DND-41 (cell line): ENCODE data around the gene ANTXR2.

Experiments used
- ATAC-seq: fragments of 200-7000 bp; cut with Tn5 transposase; 3 replicates; pipeline ENCODE4 v1.9.1; 2021; ENCODE audit warnings: low read depth; ENCODE audit not compliant: insufficient read depth
- DNase-seq: peaks from one replicate; pipeline ENCODE4 v3.0.0-alpha.2; 2020
- H2AFZ ChIP-seq: 2 replicates; pipeline ENCODE4 v1.6.0; 2012; ENCODE audit warnings: low read depth, low read length
- H3K27ac ChIP-seq: 2 replicates; pipeline ENCODE4 v1.5.1; 2012; ENCODE audit warnings: low read length, inconsistent platforms
- H3K27me3 ChIP-seq: fragments of 200-600 bp; sonication (generic); 2 replicates; pipeline ENCODE4 v1.6.0; 2012; ENCODE audit warnings: low read length, mild to moderate bottlenecking, inconsistent platforms; ENCODE audit not compliant: insufficient read depth, poor library complexity
- H3K36me3 ChIP-seq: 2 replicates; pipeline ENCODE4 v1.5.1; 2012; ENCODE audit warnings: low read length, inconsistent platforms; ENCODE audit not compliant: insufficient read depth
- H3K4me1 ChIP-seq: 2 replicates; pipeline ENCODE4 v1.5.1; 2012; ENCODE audit warnings: mild to moderate bottlenecking, low read length; ENCODE audit not compliant: insufficient read depth
- H3K4me2 ChIP-seq: 2 replicates; pipeline ENCODE4 v1.6.0; 2012; ENCODE audit warnings: mild to moderate bottlenecking, moderate library complexity, low read length, inconsistent platforms; ENCODE audit not compliant: insufficient read depth
- H3K4me3 ChIP-seq, 2 experiments: fragments of 200-600 bp in 1 of 2; shearing (Covaris generic) in 1 of 2; 2 replicates each; pipeline ENCODE4 v1.5.1; 2012 to 2016; ENCODE audit warnings: inconsistent platforms in 2 of 2, low read length in 2 of 2, mild to moderate bottlenecking in 2 of 2, low read depth in 1 of 2, moderate library complexity in 1 of 2
- H3K79me2 ChIP-seq: 2 replicates; pipeline ENCODE4 v1.6.0; 2012; ENCODE audit warnings: low read length, inconsistent platforms; ENCODE audit not compliant: insufficient read depth
- H3K9ac ChIP-seq: 2 replicates; pipeline ENCODE4 v1.6.0; 2012; ENCODE audit warnings: low read depth, mild to moderate bottlenecking, inconsistent platforms, low read length, moderate library complexity
- H3K9me3 ChIP-seq: 2 replicates; pipeline ENCODE4 v1.5.1; 2012; ENCODE audit warnings: low read length, moderate library complexity, mild to moderate bottlenecking, inconsistent platforms; ENCODE audit not compliant: insufficient read depth, severe bottlenecking
- H4K20me1 ChIP-seq: 2 replicates; pipeline ENCODE4 v1.6.0; 2012; ENCODE audit warnings: low read length; ENCODE audit not compliant: insufficient read depth
- CTCF ChIP-seq: IDR thresholded peaks from 2 replicates; pipeline ENCODE4 v1.5.1; 2012; ENCODE audit warnings: borderline replicate concordance, low read length, moderate library complexity, mild to moderate bottlenecking; ENCODE audit not compliant: poor library complexity, severe bottlenecking; ENCODE audit errors: extremely low read depth
- EZH2 ChIP-seq: IDR thresholded peaks from 3 replicates; pipeline ENCODE4 v1.6.1; 2012; ENCODE audit warnings: borderline replicate concordance, low read depth, mild to moderate bottlenecking, moderate library complexity, low read length, inconsistent platforms; ENCODE audit not compliant: severe bottlenecking

The ANTXR2 gene

GRCh38 chr4:80036949-80037685, 35.9 kb downstream of the ANTXR2 start:
- H3K36me3 ChIP-seq = peaks cover 32% of the 10 kb centered on the region
- H3K27ac ChIP-seq = peak overlapping the region; percentile 97
- H2AFZ ChIP-seq = peak overlapping the region; percentile 58
- peak overlapping the region; percentile 60 for H3K4me2 ChIP-seq
- peak; percentile 31 for DNase-seq
- peaks cover 11% of the 10 kb centered on the region for H3K79me2 ChIP-seq
- H3K4me1 ChIP-seq = peaks cover 45% of the 10 kb centered on the region
- TF ChIP-seq CTCF = no peak
- no peak for TF ChIP-seq EZH2
- peak; percentile 86 for ATAC-seq
- H3K4me3 ChIP-seq = peak overlapping the region in 1 of 2 experiments; percentile 39; a peak in 2 of 4 replicates
- H3K9ac ChIP-seq = peak overlapping the region; percentile 46
- H3K27me3 ChIP-seq = no peaks in the 10 kb centered on the region
- no peaks in the 10 kb centered on the region for H4K20me1 ChIP-seq
- H3K9me3 ChIP-seq = peaks cover 4% of the 10 kb centered on the region

GRCh38 chr4:80036306-80036705, 36.7 kb downstream of the ANTXR2 start:
- Histone ChIP-seq H3K4me1 (peaks cover 48% of the 10 kb centered on the region), H3K4me3 (no peak overlapping the region), H4K20me1 (no peaks in the 10 kb centered on the region), H3K27me3 (no peaks in the 10 kb centered on the region), H3K4me2 (peak overlapping the region; percentile 60; the same call in 1 of the 2 replicates), H3K27ac (peak overlapping the region; percentile 97), H2AFZ (no peak overlapping the region), H3K9ac (peak overlapping the region; percentile 46), H3K79me2 (peaks cover 11% of the 10 kb centered on the region), H3K9me3 (peaks cover 4% of the 10 kb centered on the region), H3K36me3 (peaks cover 30% of the 10 kb centered on the region)
- DNase-seq = no peak
- TF ChIP-seq CTCF (no peak), EZH2 (no peak)
- no peak; the same call in 2 of the 3 replicates for ATAC-seq

GRCh38 chr4:80035336-80035735, 37.7 kb downstream of the ANTXR2 start:
- Histone ChIP-seq H3K79me2 (peaks cover 7% of the 10 kb centered on the region), H2AFZ (no peak overlapping the region), H3K4me1 (peaks cover 55% of the 10 kb centered on the region), H3K27ac (peak overlapping the region; percentile 97), H3K36me3 (peaks cover 40% of the 10 kb centered on the region), H3K27me3 (no peaks in the 10 kb centered on the region), H4K20me1 (no peaks in the 10 kb centered on the region), H3K4me3 (no peak overlapping the region), H3K9ac (peak overlapping the region; percentile 10; the same call in 1 of the 2 replicates), H3K9me3 (peaks cover 4% of the 10 kb centered on the region), H3K4me2 (peak overlapping the region; percentile 37)
- peak; percentile 59 for DNase-seq
- ATAC-seq = peak; percentile 76
- TF ChIP-seq EZH2 (no peak), CTCF (no peak)
